SK-N-SH (cell line): ENCODE measurements around the gene P2RY14. TPM values are rescaled to one million over a fixed set of nuclear protein-coding genes. Genes with fewer than 3 reads are reported as not detected.

Experiments used
- CTCF ChIA-PET: fragments of 300-600, 350-600 bp; formaldehyde crosslinking; extraction: SDS; loops from one replicate; lab custom pipeline; 2021; lab: Yijun Ruan, JAX
- POLR2A ChIA-PET: fragments of 350-600 bp; sonication (Branson Sonifier 250); formaldehyde crosslinking; extraction: SDS; loops from one replicate; lab custom pipeline; 2020; ENCODE audit warnings: antibody characterized with exemption, inconsistent platforms; lab: Yijun Ruan, JAX
- DNase-seq: peaks from one replicate; pipeline ENCODE4 v3.0.0; 2012
- H2AFZ ChIP-seq: fragments of 200-600 bp; sonication (generic); 2 replicates; pipeline ENCODE4 v1.8.1; 2016; ENCODE audit warnings: antibody characterized with exemption, mild to moderate bottlenecking, low read depth
- H3F3A ChIP-seq: fragments of 200-600 bp; sonication (generic); replicated peaks from 2 replicates; pipeline ENCODE3; 2016; ENCODE audit warnings: antibody characterized with exemption, mild to moderate bottlenecking; ENCODE audit not compliant: insufficient read depth
- H3K27ac ChIP-seq, 2 experiments: fragments of 200-500 bp in 1 of 2; fragments of 200-600 bp in 1 of 2; sonication (Bioruptor generic) in 1 of 2; sonication (generic), shearing (Covaris generic) in 1 of 2; 2 replicates each; pipeline versions ENCODE4 v1.5.1 to v1.6.1; 2014 to 2016; ENCODE audit warnings: low read depth in 2 of 2, inconsistent platforms in 1 of 2, low read length in 1 of 2, mild to moderate bottlenecking in 1 of 2, mixed read lengths in 1 of 2
- H3K27me3 ChIP-seq: fragments of 200-600 bp; sonication (generic), shearing (Covaris generic); 2 replicates; pipeline ENCODE4 v1.6.1; 2016; ENCODE audit warnings: mixed run types; ENCODE audit not compliant: insufficient read depth
- H3K36me3 ChIP-seq, 2 experiments: fragments of 200-500 bp in 1 of 2; fragments of 200-600 bp in 1 of 2; sonication (Bioruptor generic) in 1 of 2; sonication (generic) in 1 of 2; replicated peaks in 1 of 2; 2 replicates each; pipeline versions ENCODE3 to v1.5.1; 2014 to 2016; ENCODE audit warnings: low read length in 1 of 2, mild to moderate bottlenecking in 1 of 2; ENCODE audit not compliant: insufficient read depth in 2 of 2, control insufficient read depth in 1 of 2
- H3K4me1 ChIP-seq, 2 experiments: fragments of 200-500 bp in 1 of 2; fragments of 200-600 bp in 1 of 2; sonication (Bioruptor generic) in 1 of 2; sonication (generic), shearing (Covaris generic) in 1 of 2; 2 replicates each; pipeline versions ENCODE4 v1.5.1 to v1.6.1; 2014 to 2016; ENCODE audit warnings: low read depth in 1 of 2, low read length in 1 of 2, mixed run types in 1 of 2; ENCODE audit not compliant: insufficient read depth in 2 of 2, control insufficient read depth in 1 of 2
- H3K4me2 ChIP-seq: fragments of 200-600 bp; sonication (generic), shearing (Covaris generic); 2 replicates; pipeline ENCODE4 v1.6.1; 2017; ENCODE audit warnings: mixed run types
- H3K4me3 ChIP-seq, 2 experiments: fragments of 200-500 bp in 1 of 2; fragments of 200-600 bp in 1 of 2; sonication (Bioruptor generic) in 1 of 2; sonication (generic), shearing (Covaris generic) in 1 of 2; 2 replicates each; pipeline versions ENCODE4 v1.5.1 to v1.8.1; 2014 to 2016; ENCODE audit warnings: low read depth in 2 of 2, inconsistent platforms in 1 of 2, low read length in 1 of 2, mild to moderate bottlenecking in 1 of 2, mixed read lengths in 1 of 2, moderate library complexity in 1 of 2
- H3K79me2 ChIP-seq: fragments of 200-600 bp; sonication (generic); 2 replicates; pipeline ENCODE4 v1.8.1; 2017; ENCODE audit warnings: mild to moderate bottlenecking; ENCODE audit not compliant: insufficient read depth
- H3K9ac ChIP-seq: fragments of 200-600 bp; sonication (generic); 2 replicates; pipeline ENCODE4 v1.6.1; 2017; ENCODE audit warnings: mixed run types
- H3K9me2 ChIP-seq: fragments of 200-600 bp; sonication (generic); 2 replicates; pipeline ENCODE4 v1.6.1; 2017; ENCODE audit warnings: mixed run types
- H3K9me3 ChIP-seq: fragments of 200-600 bp; sonication (generic); 2 replicates; pipeline ENCODE4 v1.6.1; 2017; ENCODE audit warnings: mixed run types, mild to moderate bottlenecking, moderate library complexity
- H4K20me1 ChIP-seq: fragments of 200-600 bp; sonication (generic); 2 replicates; pipeline ENCODE4 v1.6.1; 2017; ENCODE audit warnings: mild to moderate bottlenecking, mixed run types; ENCODE audit not compliant: insufficient read depth
- CHD2 ChIP-seq: fragments of 150-350 bp; IDR thresholded peaks from 2 replicates; pipeline ENCODE4 v1.6.1; 2018; ENCODE audit warnings: low read length; ENCODE audit not compliant: partially characterized antibody
- ELF1 ChIP-seq: IDR thresholded peaks from 2 replicates; pipeline ENCODE4 v1.4.0; 2012
- GABPA ChIP-seq: IDR thresholded peaks from 2 replicates; pipeline ENCODE4 v1.4.0; 2012; ENCODE audit warnings: low read depth, mild to moderate bottlenecking
- GATA2 ChIP-seq: sonication (generic); formaldehyde crosslinking; IDR thresholded peaks from 2 replicates; pipeline ENCODE4 v1.5.0; 2020; ENCODE audit warnings: mild to moderate bottlenecking, missing genetic modification reagents
- MAX ChIP-seq: IDR thresholded peaks from 2 replicates; pipeline ENCODE4 v1.4.0; 2012; ENCODE audit warnings: low read depth
- MEF2A ChIP-seq: IDR thresholded peaks from 2 replicates; pipeline ENCODE4 v1.4.0; 2012; ENCODE audit warnings: low read depth, borderline replicate concordance
- MXI1 ChIP-seq: IDR thresholded peaks from 2 replicates; pipeline ENCODE4 v1.6.1; 2012; ENCODE audit warnings: mild to moderate bottlenecking, low read depth, low read length, improper control_type of control experiment
- NFIC ChIP-seq: IDR thresholded peaks from 2 replicates; pipeline ENCODE4 v1.4.0; 2012; ENCODE audit warnings: borderline replicate concordance
- POLR2AphosphoS5 ChIP-seq: IDR thresholded peaks from 2 replicates; pipeline ENCODE4 v1.6.1; 2012; ENCODE audit warnings: low read depth, low read length
- REST ChIP-seq: IDR thresholded peaks from 2 replicates; pipeline ENCODE4 v1.6.1; 2012; ENCODE audit warnings: mild to moderate bottlenecking, low read depth, low read length, moderate library complexity
- RFX5 ChIP-seq: IDR thresholded peaks from 2 replicates; pipeline ENCODE4 v1.6.1; 2012; ENCODE audit warnings: mild to moderate bottlenecking, improper control_type of control experiment, low read length
- RXRA ChIP-seq: IDR thresholded peaks from 2 replicates; pipeline ENCODE4 v1.4.0; 2012; ENCODE audit warnings: low read depth, mild to moderate bottlenecking, borderline replicate concordance
- SIN3A ChIP-seq: IDR thresholded peaks from 2 replicates; pipeline ENCODE4 v1.6.1; 2012; ENCODE audit warnings: low read depth, mild to moderate bottlenecking, low read length, moderate library complexity, borderline replicate concordance
- TAF1 ChIP-seq: IDR thresholded peaks from 2 replicates; pipeline ENCODE4 v1.6.1; 2012; ENCODE audit warnings: low read depth, mild to moderate bottlenecking, low read length, moderate library complexity, borderline replicate concordance
- USF1 ChIP-seq: IDR thresholded peaks from 2 replicates; pipeline ENCODE4 v1.4.0; 2012; ENCODE audit warnings: low read depth, borderline replicate concordance
- USF2 ChIP-seq: fragments of 150-350 bp; IDR thresholded peaks from 2 replicates; pipeline ENCODE4 v1.6.1; 2017; ENCODE audit warnings: antibody characterized with exemption, low read length, low read depth, borderline replicate concordance
- YY1 ChIP-seq: IDR thresholded peaks from 2 replicates; pipeline ENCODE4 v1.4.0; 2012; ENCODE audit warnings: low read depth, mild to moderate bottlenecking
- WGBS: methylation state at CpG from one replicate; pipeline ENCODE4 v1.1.6; 2017; ENCODE audit warnings: low lambda C conversion rate; 5-methylcytosine and 5-hydroxymethylcytosine counted together
- polyA plus RNA-seq, 3 experiments: library from polyadenylated mRNA; depleted of rRNA; stranded (reverse); fragments of >200 nt; gene quantifications; 2 replicates each; pipeline ENCODE4 v1.2.3, GENCODE V29; 2012

Gene P2RY14
- polyA plus RNA-seq, 1 of the 3 experiments (the other 2 are of a cell fraction) = not detected

- TF ChIP-seq RFX5 (no peak), SIN3A (no peak), USF2 (no peak), NFIC (no peak), RXRA (no peak), MXI1 (no peak), TAF1 (no peak)
- TF ChIP-seq, all 33 proteins: peak for 0
Measured at GRCh38 chr3:151259664-151260063, 18.7 kb downstream of the P2RY14 start (continued).

- Histone ChIP-seq H3K4me2 (no peak overlapping the region), H3K9ac (no peak overlapping the region), H3K4me1 (no peaks in the 10 kb centered on the region), H3F3A (no peaks in the 10 kb centered on the region), H3K4me3 (no peak overlapping the region), H3K9me3 (no peaks in the 10 kb centered on the region), H3K27me3 (peaks cover 10% of the 10 kb centered on the region), H2AFZ (no peak overlapping the region), H3K9me2 (no peaks in the 10 kb centered on the region), H3K36me3 (no peaks in the 10 kb centered on the region), H4K20me1 (no peaks in the 10 kb centered on the region), H3K27ac (no peak overlapping the region), H3K79me2 (no peaks in the 10 kb centered on the region)
- TF ChIP-seq REST = no peak
- no peak for TF ChIP-seq GABPA
- no peak for TF ChIP-seq ELF1
- POLR2A ChIA-PET = no interaction called here
- CTCF ChIA-PET = interaction anchor here (0.9 kb wide), 1 partner anchor 19 kb away, joined by 3 read pairs; no protein-coding TSS in a partner anchor
- DNase-seq = no peak
- WGBS = 37% methylated on average over 1 of the region's 1 CpG
Measured at GRCh38 chr3:151256749-151257148, 21.6 kb downstream of the P2RY14 start.

GRCh38 chr3:151248772-151249337 is 29.5 kb downstream of the P2RY14 start:
- Histone ChIP-seq H3K9me2 (no peaks in the 10 kb centered on the region), H3K4me1 (no peaks in the 10 kb centered on the region), H3K79me2 (no peaks in the 10 kb centered on the region), H4K20me1 (no peaks in the 10 kb centered on the region), H3K27me3 (no peaks in the 10 kb centered on the region; the same call in 1 of the 2 replicates), H3K27ac (no peak overlapping the region), H3F3A (no peaks in the 10 kb centered on the region), H2AFZ (no peak overlapping the region), H3K36me3 (no peaks in the 10 kb centered on the region), H3K4me3 (no peak overlapping the region), H3K9ac (no peak overlapping the region), H3K9me3 (no peaks in the 10 kb centered on the region), H3K4me2 (no peak overlapping the region)
- no peak for DNase-seq
- POLR2A ChIA-PET = no interaction called here
- CTCF ChIA-PET = interaction anchor here (1.0 to 1.3 kb wide), 2 partner anchors 20 to 81 kb away, joined by 3 to 4 read pairs; no protein-coding TSS in a partner anchor
- 34% methylated on average over 3 of the region's 3 CpGs for WGBS
- no peak for TF ChIP-seq USF1
- no peak for TF ChIP-seq YY1
- TF ChIP-seq CHD2 = no peak
- TF ChIP-seq RXRA = no peak
- no peak for TF ChIP-seq POLR2AphosphoS5
- TF ChIP-seq MAX = no peak
- TF ChIP-seq MXI1 = no peak
- no peak for TF ChIP-seq MEF2A
- TF ChIP-seq GATA2 (CRISPR knock-in tag) = no peak
